Right renal pelvis (tissue), 4 donors: Measurements from ENCODE around the gene MB. TPM values are rescaled to one million over a fixed set of nuclear protein-coding genes. Genes with fewer than 3 reads are reported as not detected.

Experiments
- DNase-seq, 4 donors: peaks; one replicate each; pipeline ENCODE4 v3.0.0-alpha.2; 2013; ENCODE audit warnings: low read depth in 4 of 4, low spot score in 3 of 4, missing footprints in 1 of 4
- polyA plus RNA-seq, 4 donors: library from polyadenylated mRNA; unstranded; fragments of 120-200 nt; gene quantifications; one replicate each; pipeline ENCODE4 v1.2.1, GENCODE V29; 2013; ENCODE audit not compliant: insufficient read length in 4 of 4

The MB gene
- polyA plus RNA-seq, 4 donors = 0.06 TPM; not detected in 3

DNA sequence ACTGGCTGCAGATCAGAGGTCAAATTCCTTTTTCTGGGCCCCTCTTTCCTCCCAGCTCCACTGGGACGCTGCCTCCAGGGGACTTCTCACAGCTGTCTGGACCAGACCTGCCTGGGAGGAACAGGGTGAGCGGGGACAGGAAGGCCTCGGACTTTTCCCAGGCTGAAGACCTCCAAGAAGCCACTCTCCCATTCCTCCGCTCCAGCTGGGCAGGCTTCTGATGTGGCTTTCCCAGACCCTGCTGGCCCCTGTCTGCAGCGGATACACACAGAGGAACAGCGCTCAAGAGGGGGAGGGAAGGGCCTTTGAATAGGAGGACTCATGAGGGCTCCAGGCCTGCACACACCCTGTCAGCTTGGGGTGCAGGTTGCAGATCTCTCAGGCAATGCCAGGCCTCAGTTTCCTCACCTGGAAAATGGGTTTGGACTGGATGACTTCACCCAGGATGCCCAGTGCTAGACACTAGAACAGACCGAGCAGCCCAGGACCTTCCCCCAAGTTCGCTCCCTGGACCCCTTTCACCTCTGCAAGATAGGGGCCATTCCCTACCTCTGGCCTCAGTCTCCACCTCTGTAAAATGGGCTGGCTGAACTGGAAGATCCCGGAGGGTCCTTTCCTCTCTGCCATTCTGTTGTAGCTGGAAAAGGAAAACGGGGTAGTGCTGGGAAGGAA, 36.6 kb downstream of the MB start:
- DNase-seq = no peak

DNA sequence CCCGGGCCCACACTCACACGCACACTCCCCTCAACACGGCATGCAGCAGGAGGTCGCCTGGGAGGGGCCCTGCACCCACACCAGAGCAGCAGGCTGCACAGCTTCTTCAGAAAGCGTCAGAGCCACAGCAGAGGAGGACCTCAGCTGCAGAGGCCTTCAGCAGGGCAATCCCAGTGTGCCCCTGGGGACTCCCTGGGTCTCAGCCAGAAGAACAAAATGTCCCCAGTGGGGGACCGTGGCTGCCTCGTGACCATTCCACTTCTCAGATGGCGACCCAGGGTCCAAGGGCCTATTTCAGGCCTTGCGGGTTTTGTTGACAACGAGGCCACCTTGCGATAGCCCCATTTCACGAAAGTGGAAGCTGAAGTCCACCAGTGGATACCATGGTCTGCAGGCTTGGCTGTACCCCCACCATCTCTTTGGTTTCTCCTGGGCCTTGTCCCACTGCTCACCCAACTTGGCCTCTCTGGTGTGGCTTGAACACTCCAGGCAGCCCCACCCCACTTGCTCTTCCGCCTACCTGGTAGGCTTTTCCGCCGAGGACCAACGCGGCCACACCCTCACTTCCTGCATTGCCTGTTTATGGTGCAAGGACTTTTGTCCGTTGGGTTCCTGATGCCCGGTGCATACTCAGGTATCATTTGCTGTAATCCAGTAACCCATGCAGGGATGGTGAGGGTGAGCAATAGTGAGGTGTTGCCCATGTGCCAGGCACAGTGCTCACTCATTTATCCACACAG, 38.1 kb downstream of the MB start:
- no peak for DNase-seq

DNA sequence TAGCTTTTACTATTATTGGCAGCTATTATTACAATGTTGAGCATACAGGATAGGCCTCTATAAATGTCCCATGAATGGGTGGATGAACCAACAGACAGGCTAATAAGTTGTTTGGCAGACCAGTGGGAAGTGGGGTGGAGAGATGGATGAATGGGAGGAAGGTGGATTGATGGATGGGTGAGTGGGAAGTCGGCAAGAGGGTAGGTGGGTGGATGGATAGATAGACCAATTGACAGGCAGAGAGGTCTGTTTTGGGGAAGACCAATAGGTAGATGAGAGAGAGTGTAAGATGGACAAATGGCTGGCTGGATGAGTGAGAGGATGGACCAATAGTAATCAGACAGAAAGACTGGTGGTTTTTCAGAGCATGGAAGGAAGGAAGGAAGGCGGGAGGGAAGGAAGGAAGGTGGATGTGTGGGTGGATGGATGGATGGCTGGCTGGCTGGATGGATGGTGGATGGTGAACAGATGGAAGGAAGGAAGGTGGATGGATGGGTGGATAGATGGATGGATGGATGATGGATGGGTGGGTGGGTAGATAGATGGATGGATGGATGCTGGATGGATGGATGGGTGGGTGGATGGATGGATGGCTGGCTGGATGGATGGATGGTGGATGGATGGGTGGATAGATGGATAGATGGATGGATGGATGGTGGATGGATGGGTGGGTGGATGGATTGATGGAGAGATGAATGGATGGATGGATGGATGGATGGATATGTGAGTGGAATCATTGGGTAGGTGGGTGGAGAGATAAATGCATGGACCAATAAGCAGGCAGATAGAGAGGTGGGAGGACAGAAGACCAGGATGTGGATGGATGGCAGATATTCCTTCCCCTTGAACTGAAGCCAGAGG, 39.1 kb downstream of the MB start:
- no peak for DNase-seq

DNA sequence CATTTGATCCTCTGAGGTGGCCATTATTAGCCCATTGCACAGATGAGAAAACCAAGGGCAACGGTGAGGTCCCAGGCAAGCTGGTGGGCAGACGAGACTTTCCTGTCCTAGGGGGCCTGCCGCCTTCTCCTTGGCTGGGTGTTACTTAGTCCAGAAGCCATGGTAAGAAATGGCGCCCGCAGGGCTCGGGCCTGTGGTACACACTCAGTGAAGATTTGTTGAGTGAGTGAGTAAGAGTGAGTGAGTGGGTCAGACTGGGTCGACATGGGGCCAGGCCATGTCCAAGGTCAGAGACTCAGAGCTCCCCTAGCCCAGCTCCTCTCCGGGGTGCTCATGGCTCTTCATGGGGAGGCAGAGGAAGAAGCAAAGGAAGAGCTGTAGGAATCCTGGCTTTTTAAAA, 40.5 kb downstream of the MB start:
- DNase-seq = no peak

DNA sequence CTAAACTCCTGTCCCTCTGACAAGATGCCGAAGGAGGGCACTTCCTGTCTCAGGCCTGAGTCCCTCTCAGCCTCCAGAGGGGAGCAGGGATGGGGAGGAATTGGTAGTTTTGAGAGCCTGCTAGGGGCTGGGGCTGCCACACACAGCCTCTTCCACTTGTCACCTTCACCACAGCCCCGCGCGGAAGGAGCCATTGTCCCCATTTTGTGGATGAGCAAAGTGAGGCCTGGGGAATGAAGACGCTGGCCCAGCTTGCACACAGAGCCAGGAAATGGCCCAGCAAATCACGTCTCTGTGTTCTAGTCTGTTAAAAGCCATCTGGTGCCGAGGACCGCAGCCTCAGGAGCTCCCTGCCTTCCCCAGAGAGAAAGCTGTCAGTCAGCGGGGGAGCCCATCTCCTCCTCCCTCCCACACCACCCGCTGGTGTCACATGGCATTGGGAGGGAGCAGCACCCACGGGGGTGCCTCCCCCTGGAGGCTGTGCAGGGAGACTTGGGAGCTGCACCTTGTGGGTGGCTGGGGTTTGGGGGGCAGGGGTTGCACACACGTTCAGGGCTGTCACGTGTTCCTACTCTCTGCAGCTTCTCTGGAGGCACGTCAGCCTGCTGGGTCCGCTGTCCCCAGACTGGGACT, 41.9 kb downstream of the MB start:
- no peak for DNase-seq

DNA sequence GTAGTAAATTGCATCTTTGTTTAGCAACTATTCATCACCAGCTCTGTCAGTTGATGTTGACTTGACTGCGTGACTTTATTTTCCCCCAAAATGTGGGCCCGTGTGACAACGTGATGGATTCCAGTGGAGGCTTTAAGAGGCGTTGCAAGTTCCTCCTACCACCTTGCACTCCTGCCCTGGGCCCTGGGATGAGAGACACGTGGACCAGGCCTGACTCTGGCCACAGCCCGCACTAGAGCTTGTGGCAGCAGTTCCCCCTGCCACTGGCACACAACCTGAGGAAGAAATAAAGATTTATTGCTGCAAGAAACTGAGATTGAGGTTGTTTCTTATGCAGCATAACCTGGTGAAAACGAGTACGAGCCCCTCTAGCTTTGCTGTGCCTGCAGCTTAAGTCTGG, 44.6 kb downstream of the MB start:
- DNase-seq = no peak

DNA sequence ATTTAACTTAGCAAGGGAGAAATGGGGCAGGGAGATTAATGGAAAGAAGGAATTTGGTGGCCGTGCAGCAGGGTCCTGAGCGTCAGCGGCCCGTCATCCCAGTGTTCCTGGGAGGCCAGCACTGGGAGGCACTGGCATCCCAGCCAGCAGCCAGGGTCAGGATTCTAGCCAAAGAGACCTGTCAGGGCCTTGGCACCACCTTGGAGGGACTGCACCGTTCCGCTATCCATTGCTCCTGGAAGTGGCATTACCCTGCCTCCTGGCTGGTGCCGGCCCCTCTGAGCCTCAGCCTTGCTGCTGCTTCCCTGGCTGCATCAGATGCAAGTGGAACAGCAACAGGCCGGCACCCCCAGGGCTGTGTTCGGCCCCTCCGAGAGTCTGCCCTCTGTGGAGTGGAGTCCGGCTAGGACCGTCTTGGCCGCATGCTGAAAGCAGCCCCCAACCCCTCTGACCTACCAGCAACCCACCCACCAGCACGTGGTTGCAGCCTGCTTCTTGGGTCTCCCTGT, 46.4 kb downstream of the MB start:
- no peak for DNase-seq

DNA sequence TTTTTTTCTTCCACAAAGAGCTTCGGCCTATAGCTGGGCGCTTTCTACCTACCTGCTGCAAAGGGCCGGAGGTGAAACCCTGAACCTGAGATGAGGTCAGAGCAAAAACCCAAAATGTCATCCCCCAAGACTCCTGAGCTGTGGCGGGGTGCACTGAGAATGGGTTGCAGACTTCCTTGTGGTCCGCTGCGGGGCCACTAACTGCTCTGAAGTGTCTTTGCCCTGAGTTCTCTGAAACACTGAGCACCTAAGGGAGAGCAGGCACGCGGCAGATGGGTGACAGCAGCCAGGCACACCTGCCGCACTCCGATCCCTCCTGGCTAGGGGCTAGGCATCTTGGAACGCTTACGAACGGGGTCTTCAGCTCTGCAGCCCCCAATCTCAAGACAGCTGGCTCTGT, 47.2 kb downstream of the MB start:
- DNase-seq = no peak

DNA sequence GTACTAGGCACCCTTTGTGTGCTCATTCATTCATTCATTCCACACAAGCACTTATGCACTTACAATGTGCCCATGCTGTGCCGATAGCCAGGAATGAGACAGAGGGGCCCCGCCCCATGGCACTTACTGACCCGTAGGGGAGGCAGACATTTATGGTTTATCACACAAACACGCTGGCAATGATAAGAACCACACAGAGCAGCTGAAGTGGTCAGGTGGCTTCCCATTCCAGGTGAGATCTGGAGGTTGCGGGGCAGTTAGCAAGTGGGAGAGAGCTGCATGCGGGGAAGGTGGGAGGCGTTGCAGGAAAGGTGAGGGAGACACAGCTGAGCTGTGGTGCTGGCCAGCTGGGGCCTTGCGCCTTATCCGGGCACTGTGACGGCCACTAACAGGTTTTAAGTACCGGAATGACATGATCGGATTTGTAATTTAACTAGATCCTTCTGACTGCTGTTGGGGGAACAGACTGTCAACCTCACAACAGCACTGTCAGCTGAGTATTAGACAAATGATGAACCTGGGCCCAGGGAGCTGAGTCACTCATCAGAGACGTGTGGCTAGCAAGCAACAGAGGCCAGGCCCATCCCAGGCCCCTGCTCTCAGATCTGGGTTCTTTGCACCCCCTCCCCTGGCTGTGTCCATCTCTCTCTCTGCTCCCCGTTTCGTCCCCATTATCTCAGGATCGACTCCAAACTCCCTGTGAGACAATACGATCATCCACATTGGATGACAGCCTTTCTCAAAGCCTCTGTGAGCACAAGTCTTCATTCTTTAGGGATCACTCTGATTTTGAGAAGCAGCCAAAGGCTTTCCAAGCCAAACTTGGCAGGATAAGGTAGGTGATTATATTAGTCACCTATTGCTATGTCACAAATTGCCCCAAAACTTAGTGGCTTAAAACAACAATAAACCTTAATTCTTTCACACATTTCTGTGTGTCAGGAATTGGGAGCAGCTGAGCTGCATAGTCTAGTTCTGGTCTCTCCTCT, 48.1 kb downstream of the MB start:
- DNase-seq = no peak

DNA sequence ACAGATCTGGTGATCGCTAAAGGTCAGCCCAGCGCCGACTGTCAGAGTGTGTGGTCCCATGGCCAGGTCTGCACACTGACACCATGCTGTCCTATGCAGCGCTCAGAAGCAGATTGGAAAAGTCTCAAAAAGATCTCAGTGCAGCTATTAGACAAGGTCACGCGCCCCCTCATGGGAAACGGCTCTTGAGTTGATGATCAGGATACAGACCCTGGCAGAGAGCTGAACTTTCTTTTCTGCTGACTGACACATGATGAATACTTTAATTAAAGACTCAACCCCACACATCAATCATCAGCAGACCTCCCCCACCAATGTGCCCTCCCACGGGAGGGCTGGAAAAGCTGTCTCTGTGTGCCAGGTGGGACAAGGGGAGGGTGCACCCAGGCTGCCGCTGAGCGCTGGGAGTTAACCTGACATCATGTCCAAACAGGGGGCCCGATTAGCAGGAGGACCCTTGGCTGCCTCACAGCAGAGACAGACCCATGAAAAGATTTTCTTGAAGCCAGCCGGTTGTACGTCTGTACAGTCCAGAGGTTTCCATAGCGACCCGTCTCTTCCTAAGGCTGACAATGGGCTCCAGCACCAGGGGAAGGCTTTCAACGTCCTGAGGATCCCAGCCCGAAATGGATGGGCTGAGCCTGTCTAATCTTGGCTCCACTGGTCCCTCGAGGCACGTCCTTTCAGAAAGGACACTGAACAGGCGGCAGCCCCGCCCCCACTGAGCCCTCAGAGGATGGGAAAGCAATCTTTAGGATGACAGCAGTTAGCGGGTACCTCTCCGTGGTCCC, 49.6 kb downstream of the MB start:
- no peak for DNase-seq

DNA sequence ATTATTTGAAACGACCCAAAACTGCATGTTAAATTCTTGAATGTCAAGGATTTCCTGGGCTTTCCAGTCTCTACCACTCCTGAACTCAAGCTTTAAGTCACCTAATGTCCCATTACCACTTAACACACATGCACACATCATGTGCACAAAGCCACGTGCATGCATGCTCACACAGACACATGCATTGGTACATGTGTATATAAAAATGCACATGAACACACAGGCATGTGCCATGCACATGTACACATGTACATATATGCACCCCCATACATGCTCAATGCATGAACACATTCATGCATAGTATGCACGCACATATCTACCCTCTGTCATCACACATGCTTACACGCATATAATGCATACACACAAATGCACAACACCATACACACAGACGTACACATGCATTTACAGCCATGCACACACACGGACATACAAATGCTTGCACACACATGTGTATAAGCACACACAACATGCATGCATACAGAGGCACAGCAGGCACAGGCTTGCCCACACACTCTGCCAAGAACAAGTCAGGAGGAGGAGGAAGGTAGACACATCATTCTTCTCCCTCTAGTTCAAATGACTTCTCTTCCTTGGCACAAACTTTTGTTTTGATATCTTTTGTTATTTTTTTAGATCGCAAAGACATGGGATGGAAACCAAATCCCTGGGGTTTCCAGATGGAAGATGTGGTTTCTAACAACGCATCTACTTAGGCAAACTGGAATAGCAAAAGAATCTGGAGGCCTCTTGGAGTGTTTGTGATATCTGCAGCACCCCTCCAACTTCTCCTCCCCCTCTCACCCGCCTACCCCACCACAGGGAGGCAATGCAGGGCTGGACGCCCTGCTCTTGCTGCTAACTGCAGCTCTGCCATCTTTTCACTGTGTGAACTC, 51.9 kb downstream of the MB start:
- DNase-seq = no peak

DNA sequence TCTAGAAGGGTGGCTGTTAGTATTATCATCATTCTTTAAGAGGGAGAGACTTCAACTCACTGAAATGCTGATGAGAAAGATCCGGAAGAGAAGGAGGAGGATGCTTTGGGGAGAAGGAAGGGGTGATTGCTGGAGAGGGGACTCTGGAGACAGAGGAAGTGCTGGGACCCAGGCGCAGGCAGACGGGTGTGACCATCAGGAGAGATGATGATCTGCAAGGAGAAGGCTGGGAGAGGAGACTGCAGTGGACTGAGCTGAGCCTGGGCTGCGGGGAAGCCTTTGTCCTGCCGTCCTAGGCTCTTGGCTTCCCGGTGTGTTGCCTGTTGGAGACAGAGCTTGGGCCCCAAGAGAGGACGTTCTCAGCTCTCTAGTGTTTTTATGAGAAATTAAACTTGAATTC, 53.9 kb downstream of the MB start:
- DNase-seq = no peak

DNA sequence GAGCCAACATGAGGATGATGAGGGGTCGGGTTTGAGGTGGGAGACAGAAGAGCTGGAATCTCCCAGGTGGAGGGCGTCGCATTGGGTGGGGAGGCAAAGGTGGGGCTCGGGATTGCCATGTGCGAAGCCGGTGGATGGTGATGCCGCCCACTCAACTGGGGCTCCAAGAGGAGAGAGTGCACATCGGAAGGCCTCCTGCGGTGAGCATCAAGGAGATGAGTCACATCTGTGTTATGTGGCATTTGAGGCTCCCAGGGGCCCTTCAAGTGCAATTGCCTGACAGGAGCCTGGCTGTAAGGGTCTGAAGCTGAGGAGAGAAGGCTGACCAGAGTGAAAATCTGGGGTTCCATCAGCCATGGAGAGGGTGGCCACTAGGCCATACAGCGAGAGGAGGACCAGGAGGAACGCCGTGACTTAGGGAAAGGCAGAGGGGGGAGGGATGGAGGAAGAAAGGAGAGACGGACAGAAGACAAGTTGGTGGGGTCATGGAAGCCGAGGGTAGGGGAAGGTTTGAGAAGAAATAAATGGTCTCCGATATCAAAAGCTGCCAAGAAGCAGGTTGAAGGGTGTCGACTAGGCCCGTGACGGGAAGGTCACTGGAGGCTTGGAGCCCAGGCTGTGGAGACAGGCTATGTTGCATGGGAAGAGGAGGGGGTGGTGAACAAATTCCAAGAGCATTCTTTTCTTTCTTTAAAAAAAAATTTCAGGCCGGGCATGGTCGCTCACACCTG, 55.2 kb downstream of the MB start:
- no peak for DNase-seq

DNA sequence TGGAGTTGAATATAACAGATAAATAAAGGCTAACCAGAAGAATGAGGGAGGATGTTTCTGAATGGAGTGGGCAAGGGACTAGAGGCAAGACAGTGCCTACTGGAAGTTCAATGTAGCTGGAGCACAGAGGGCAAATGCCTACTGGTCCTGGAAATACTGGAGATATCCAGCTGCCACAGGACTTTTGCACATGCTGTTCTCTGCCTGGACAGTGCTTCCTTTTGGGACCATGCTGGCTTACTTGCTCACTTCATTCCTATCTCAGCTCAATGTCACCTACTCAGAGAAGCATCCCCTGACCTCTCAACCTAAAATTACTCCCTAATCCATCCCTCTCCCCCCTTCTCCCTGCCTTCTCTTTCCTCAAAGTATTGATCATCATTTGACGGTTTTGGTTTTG, 56.3 kb downstream of the MB start:
- DNase-seq = no peak

DNA sequence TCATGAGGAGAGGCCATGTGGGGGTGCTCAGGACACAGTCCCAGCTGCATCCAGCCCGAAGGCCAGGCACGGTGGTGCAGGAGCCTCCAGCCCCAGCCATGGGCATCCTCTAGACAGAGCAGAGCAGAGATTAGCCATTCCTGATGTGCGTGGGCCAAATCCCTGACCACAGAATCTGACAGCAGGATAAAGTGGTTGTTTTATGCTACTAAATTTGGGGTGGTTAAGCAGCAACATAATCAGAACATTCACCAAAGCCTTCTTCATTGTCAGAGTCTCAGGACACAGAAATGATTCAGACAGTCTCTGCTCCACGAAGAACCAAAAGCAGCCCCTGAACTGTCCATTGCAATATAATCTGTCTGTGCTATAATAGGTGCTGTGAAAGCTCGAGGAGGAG, 56.8 kb downstream of the MB start:
- no peak for DNase-seq

DNA sequence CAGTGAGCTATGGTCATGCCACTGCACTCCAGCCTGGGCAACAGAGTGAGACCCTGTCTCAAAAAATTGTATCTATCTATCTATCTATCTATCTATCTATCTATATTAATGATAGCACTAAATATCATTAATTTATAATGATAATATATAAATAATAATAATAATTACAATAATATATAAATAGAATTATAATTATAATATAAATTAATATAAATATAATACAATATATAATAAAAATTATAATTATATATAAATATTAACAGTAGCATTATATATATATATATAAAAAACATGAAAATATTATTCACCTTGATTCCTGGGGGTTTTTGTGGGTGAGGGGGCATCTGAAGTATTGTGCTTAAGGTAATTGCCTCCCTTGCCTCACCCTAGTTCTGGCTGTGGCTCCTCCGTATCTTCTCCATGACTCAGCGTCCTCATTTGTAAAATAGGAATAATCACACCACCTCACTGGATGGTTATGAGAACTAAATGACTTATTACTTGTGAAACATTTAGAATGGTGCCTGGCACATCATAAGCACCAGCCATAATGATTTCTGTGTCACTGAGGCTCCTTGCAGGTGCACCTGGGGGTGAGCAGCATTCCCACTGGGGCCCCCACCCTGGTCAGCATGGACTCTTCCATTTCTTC, 57.6 kb downstream of the MB start:
- DNase-seq = no peak

DNA sequence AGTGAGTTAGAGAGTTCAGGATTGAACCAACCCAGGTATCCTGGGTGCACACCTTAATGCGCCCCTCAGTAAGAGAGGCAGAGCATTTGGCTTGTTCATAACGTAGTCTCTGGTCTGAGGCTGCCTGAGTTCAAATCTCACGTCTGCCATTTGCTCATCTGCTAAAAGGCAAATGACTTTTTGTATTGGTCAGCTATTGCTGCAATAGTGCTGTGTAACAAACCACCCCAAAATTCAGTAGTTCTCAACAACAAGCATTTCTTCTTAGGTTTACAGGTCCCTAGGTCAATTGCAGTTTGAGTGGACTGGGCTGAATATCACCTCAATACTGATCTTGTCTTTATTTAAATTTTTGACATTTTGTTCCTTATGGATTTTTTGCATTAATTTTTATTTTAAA, 58.4 kb downstream of the MB start:
- DNase-seq = no peak
